GM10266 (cell line): ENCODE measurements around the gene MTM1.

ENCODE experiments used
- DNase-seq: peaks from one replicate; pipeline ENCODE4 v3.0.0; 2012; ENCODE audit errors: extremely low spot score
- TF ChIP-seq, protein P1 (sequence below): IDR thresholded peaks from 2 replicates; pipeline ENCODE4 v1.5.1; 2012; ENCODE audit warnings: mild to moderate bottlenecking, low read depth; ENCODE audit not compliant: control insufficient read depth, insufficient read depth; ENCODE audit errors: missing control alignments

MTM1 gene

GRCh38 chrX:150568320-150569154, at the start of gene MTM1:
Gene MTM1, plus strand, starts transcription at chrX:150568621. Its CDS starts 23,994 bp downstream, at chrX:150592615.
- TF ChIP-seq, protein P1, sequence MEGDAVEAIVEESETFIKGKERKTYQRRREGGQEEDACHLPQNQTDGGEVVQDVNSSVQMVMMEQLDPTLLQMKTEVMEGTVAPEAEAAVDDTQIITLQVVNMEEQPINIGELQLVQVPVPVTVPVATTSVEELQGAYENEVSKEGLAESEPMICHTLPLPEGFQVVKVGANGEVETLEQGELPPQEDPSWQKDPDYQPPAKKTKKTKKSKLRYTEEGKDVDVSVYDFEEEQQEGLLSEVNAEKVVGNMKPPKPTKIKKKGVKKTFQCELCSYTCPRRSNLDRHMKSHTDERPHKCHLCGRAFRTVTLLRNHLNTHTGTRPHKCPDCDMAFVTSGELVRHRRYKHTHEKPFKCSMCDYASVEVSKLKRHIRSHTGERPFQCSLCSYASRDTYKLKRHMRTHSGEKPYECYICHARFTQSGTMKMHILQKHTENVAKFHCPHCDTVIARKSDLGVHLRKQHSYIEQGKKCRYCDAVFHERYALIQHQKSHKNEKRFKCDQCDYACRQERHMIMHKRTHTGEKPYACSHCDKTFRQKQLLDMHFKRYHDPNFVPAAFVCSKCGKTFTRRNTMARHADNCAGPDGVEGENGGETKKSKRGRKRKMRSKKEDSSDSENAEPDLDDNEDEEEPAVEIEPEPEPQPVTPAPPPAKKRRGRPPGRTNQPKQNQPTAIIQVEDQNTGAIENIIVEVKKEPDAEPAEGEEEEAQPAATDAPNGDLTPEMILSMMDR: no peak
- peak; percentile 92 for DNase-seq

DNA sequence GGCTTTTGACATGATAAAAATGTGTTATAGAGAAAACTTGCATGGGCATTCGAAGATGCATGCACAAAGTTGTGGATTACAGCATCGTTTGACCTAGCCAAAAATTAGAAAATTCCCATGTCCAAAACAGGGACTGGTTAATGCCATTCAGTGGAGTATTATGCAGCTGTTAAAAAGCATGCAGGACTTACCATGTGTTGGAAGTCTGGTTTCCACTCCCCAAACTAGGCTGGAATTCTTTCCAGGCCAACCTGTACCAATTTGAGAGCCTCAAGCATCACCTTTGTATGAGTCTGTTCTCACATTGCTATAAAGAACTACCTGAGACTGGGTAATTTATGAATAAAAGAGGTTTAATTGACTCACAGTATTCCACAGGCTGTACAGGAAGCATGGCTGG, 45.9 kb upstream of the MTM1 start:
- TF ChIP-seq, protein P1: no peak
- no peak for DNase-seq

DNA sequence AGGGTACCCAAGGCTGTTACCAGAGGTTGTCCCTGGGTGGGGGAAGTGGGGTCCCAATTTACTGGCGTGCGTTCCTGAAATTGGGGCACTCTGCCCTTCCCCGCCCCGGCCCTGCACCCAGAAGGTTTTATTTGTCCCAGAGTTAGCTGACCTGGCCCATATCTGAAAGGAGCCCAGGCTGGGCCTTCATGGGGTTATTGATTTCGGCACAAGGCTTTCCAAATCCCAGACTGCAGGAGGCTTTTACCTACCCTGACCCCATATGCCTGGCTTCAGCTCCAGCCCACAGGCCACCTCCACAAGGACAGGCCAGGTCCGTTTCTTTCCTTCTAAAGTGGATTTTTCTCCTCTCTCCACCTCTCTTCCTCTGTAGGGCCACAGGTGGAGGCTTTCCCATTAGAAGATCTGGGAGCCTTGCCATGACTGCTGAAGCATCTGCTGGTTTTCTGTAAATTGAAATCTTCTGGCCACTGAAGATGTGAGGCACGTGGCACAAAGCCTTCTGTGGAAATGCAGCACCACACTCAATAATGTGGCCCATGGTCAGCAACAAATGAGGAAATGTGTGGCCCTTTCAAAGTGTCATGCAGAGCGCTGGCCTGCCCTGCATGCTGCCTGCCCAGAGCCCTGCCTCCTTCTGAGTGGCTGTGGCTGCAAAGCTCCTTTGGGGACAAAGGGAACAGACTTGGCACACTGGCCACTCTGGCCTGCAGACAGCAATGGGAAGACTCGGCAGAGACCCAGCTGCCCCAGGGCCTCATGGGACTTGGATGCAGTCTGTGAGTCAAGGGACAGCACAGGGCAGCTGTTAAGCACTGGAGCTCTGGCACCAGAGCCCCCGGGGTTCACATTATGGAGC, 43.1 kb upstream of the MTM1 start:
- TF ChIP-seq, protein P1: no peak
- no peak for DNase-seq

DNA sequence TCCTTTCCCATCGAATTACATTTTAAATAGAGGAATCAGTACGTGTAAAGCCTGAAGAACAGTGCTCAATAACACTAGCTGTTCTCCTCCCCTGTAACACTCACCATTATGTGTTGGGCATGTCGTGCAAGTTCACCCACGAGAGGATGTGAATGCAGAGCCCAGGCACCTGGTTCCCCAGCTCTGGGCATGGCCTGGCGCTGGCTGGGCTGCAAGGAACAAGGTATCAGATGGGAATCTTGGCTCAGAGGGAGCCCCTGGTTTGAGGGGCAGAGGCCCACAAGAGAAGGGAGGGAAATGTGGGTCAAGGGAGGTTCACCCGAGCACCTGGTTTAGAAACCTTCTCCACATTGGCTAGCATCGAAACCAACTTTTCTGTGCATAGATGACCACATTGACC, 41.7 kb upstream of the MTM1 start:
- DNase-seq: no peak
- TF ChIP-seq, protein P1: no peak

- no peak for DNase-seq
- TF ChIP-seq, protein P1: no peak
These were observed 41.3 kb upstream of the MTM1 start for GRCh38 chrX:150527108-150527507.

- DNase-seq: no peak
- TF ChIP-seq, protein P1: no peak
These were observed 38.8 kb upstream of the MTM1 start for GRCh38 chrX:150529587-150529986.

DNA sequence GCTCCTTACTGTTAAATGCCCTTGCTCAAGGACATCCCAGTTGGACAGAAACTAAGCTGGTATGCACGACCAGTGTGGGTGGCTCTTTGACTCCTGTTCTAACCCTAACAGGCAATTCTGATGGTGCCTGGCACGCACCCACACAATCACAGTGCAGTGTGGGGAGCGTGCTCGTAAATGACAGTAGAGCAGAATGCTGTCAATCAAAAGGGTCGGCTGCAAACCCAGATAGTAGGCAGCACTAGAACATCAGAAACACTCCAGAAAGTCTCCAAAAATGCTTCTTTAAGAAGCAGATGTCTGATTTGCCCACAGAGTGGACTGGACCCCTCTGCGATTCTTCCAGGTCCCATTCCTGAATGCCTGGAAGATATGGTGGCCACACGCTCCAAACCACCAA, 37.6 kb upstream of the MTM1 start:
- no peak for DNase-seq
- TF ChIP-seq, protein P1: no peak
